HG03469 (cell line): ENCODE data around the gene PANX2.

Experiments
- ATAC-seq: cut with Tn5 transposase; IDR thresholded peaks from one replicate; pipeline ENCODE4 v1.9.1; 2021; ENCODE audit warnings: mild to moderate bottlenecking, moderate library complexity, moderate number of reproducible peaks; ENCODE audit not compliant: unreplicated experiment

Gene PANX2

GRCh38 chr22:50210378-50211139 is 40.0 kb downstream of the PANX2 start:
- ATAC-seq: no peak

GRCh38 chr22:50211147-50211546 is 40.6 kb downstream of the PANX2 start:
- ATAC-seq: no peak

- no peak for ATAC-seq
Measured at GRCh38 chr22:50213263-50213662, 42.7 kb downstream of the PANX2 start.

- no peak for ATAC-seq
Measured at GRCh38 chr22:50215297-50216054, 44.9 kb downstream of the PANX2 start.

- no peak for ATAC-seq
Measured at GRCh38 chr22:50216055-50216683, 45.6 kb downstream of the PANX2 start.

GRCh38 chr22:50216684-50217520 is 46.4 kb downstream of the PANX2 start:
- ATAC-seq: no peak

- no peak for ATAC-seq
Measured at GRCh38 chr22:50217543-50218152, 47.1 kb downstream of the PANX2 start.

GRCh38 chr22:50218153-50218995 is 47.8 kb downstream of the PANX2 start:
- no peak for ATAC-seq

- ATAC-seq: no peak
Measured at GRCh38 chr22:50218996-50219727, 48.6 kb downstream of the PANX2 start.

GRCh38 chr22:50219800-50220602 is 49.5 kb downstream of the PANX2 start:
- ATAC-seq: no peak

- ATAC-seq: no peak
Measured at GRCh38 chr22:50220603-50221409, 50.3 kb downstream of the PANX2 start.

GRCh38 chr22:50221410-50222300 is 51.1 kb downstream of the PANX2 start:
- ATAC-seq: no peak

GRCh38 chr22:50222508-50222907 is 52.0 kb downstream of the PANX2 start:
- ATAC-seq: no peak

- no peak for ATAC-seq
Measured at GRCh38 chr22:50224071-50224470, 53.5 kb downstream of the PANX2 start.

- ATAC-seq: no peak
Measured at GRCh38 chr22:50225200-50225969, 54.9 kb downstream of the PANX2 start.
